GM23338 (cell line): Measurements from ENCODE around the gene SLC10A6. TPM values are rescaled to one million over a fixed set of nuclear protein-coding genes. Genes with fewer than 3 reads are reported as not detected.

Experiments
- ATAC-seq: fragments of 200-7000 bp; cut with Tn5 transposase; 3 replicates; pipeline ENCODE4 v1.9.1; 2020
- DNase-seq: peaks from one replicate; pipeline ENCODE4 v3.0.0-alpha.2; 2015; ENCODE audit warnings: low spot score
- H2AFZ ChIP-seq: fragments of 200-600 bp; sonication (generic); 2 replicates; pipeline ENCODE4 v1.8.0; 2016; ENCODE audit warnings: antibody characterized with exemption, mild to moderate bottlenecking, moderate library complexity
- H3F3A ChIP-seq: fragments of 200-600 bp; sonication (generic); replicated peaks from 2 replicates; pipeline ENCODE4 v1.8.0; 2017; ENCODE audit warnings: antibody characterized with exemption, mixed run types, low read depth
- H3K27ac ChIP-seq: fragments of 200-600 bp; sonication (generic); 2 replicates; pipeline ENCODE4 v1.6.1; 2016; ENCODE audit warnings: low read depth
- H3K27me3 ChIP-seq: fragments of 200-600 bp; sonication (generic); 2 replicates; pipeline ENCODE4 v1.8.0; 2016; ENCODE audit warnings: mild to moderate bottlenecking, mixed run types, moderate library complexity; ENCODE audit not compliant: insufficient read depth
- H3K36me3 ChIP-seq: fragments of 200-600 bp; sonication (generic); 2 replicates; pipeline ENCODE4 v1.8.0; 2016; ENCODE audit warnings: mild to moderate bottlenecking; ENCODE audit not compliant: insufficient read depth
- H3K4me1 ChIP-seq: fragments of 200-600 bp; sonication (generic); 2 replicates; pipeline ENCODE4 v1.8.0; 2016; ENCODE audit warnings: mild to moderate bottlenecking, moderate library complexity; ENCODE audit not compliant: insufficient read depth
- H3K4me2 ChIP-seq: fragments of 200-600 bp; sonication (generic); 2 replicates; pipeline ENCODE4 v1.7.1; 2017; ENCODE audit warnings: mixed run types
- H3K4me3 ChIP-seq: fragments of 200-600 bp; sonication (generic); 2 replicates; pipeline ENCODE4 v1.6.1; 2016; ENCODE audit warnings: mixed run types
- H3K79me2 ChIP-seq: fragments of 200-600 bp; sonication (generic); replicated peaks from 2 replicates; pipeline ENCODE4 v1.8.0; 2017; ENCODE audit warnings: mild to moderate bottlenecking; ENCODE audit not compliant: insufficient read depth
- H3K9me2 ChIP-seq: fragments of 200-600 bp; sonication (generic); 2 replicates; pipeline ENCODE4 v1.8.0; 2017; ENCODE audit not compliant: insufficient read depth
- H4K20me1 ChIP-seq: fragments of 200-600 bp; sonication (generic); replicated peaks from 2 replicates; pipeline ENCODE4 v1.8.0; 2017; ENCODE audit warnings: mild to moderate bottlenecking; ENCODE audit not compliant: insufficient read depth
- H3K27ac Mint-ChIP-seq: 2 replicates; pipeline ENCODE4 v1.8.0; 2020; ENCODE audit warnings: inconsistent platforms, mild to moderate bottlenecking, moderate library complexity, mixed read lengths
- H3K27me3 Mint-ChIP-seq: 3 replicates; pipeline ENCODE4 v1.8.0; 2022; ENCODE audit warnings: low read depth, mild to moderate bottlenecking, moderate library complexity, mixed read lengths, inconsistent platforms; ENCODE audit not compliant: insufficient read depth, poor library complexity
- H3K36me3 Mint-ChIP-seq: 3 replicates; pipeline ENCODE4 v1.8.0; 2021; ENCODE audit warnings: low read depth, mild to moderate bottlenecking, inconsistent platforms, moderate library complexity, mixed read lengths
- H3K4me1 Mint-ChIP-seq: 3 replicates; pipeline ENCODE4 v1.8.0; 2020; ENCODE audit warnings: mild to moderate bottlenecking, inconsistent platforms, mixed read lengths
- H3K4me3 Mint-ChIP-seq: 3 replicates; pipeline ENCODE4 v1.8.0; 2021; ENCODE audit warnings: moderate library complexity, mild to moderate bottlenecking, inconsistent platforms, mixed read lengths
- H3K9me3 Mint-ChIP-seq: 3 replicates; pipeline ENCODE4 v1.8.0; 2020; ENCODE audit warnings: moderate library complexity, mild to moderate bottlenecking, inconsistent platforms, mixed read lengths
- CTCF ChIP-seq, 2 experiments: fragments of 200-600 bp in 1 of 2; sonication (generic) in 1 of 2; conservative IDR thresholded peaks; 2 replicates each; pipeline versions ENCODE4 v1.5.1 to v1.6.1; 2016 to 2017; ENCODE audit warnings: antibody characterized with exemption in 2 of 2, low read depth in 2 of 2, mild to moderate bottlenecking in 2 of 2, moderate library complexity in 1 of 2
- ETS1 ChIP-seq: IDR thresholded peaks from 2 replicates; pipeline ENCODE4 v1.6.1; 2016; ENCODE audit warnings: antibody characterized with exemption
- EZH2phosphoT487 ChIP-seq: fragments of 200-600 bp; sonication (generic); IDR thresholded peaks from one replicate; pipeline ENCODE4 v1.8.1; 2018; ENCODE audit warnings: antibody characterized with exemption; ENCODE audit not compliant: unreplicated experiment
- JUNB ChIP-seq: IDR thresholded peaks from one replicate; pipeline ENCODE4 v1.6.1; 2016; ENCODE audit warnings: antibody characterized with exemption; ENCODE audit not compliant: unreplicated experiment
- POLR2AphosphoS5 ChIP-seq: IDR thresholded peaks from 2 replicates; pipeline ENCODE4 v1.6.1; 2016; ENCODE audit warnings: antibody characterized with exemption, low read depth
- STAT1 ChIP-seq: IDR thresholded peaks from one replicate; pipeline ENCODE4 v1.6.1; 2016; ENCODE audit warnings: antibody characterized with exemption; ENCODE audit not compliant: unreplicated experiment
- ZNF114 ChIP-seq: fragments of 250-450 bp; sonication (Bioruptor Pico); IDR thresholded peaks from 2 replicates; pipeline ENCODE4 v1.5.0; 2020; ENCODE audit warnings: mild to moderate bottlenecking, moderate library complexity
- ZNF331 ChIP-seq: fragments of 250-450 bp; sonication (Bioruptor Pico); IDR thresholded peaks from 2 replicates; pipeline ENCODE4 v1.5.0; 2020; ENCODE audit warnings: low read depth, mild to moderate bottlenecking, moderate library complexity
- ZNF462 ChIP-seq: fragments of 250-450 bp; sonication (Bioruptor Pico); IDR thresholded peaks from 2 replicates; pipeline ENCODE4 v1.5.0; 2020; ENCODE audit warnings: mild to moderate bottlenecking, moderate library complexity
- polyA plus RNA-seq: library from polyadenylated mRNA; unstranded; fragments of >200 nt; fragmentation: Nextera tagmentation; extraction: Ambion mirVana; gene quantifications from 2 replicates; pipeline ENCODE4 v1.2.1, GENCODE V29; 2016
- total RNA-seq: library from RNA; depleted of rRNA; stranded (reverse); fragments of >200 nt; shearing (Covaris generic); gene quantifications from 2 replicates; pipeline ENCODE4 v1.2.3, GENCODE V29; 2014

Gene SLC10A6
- total and polyA plus RNA-seq, 2 experiments from 2014 or later = not detected

GRCh38 chr4:86896596-86896995 is 47.4 kb upstream of the SLC10A6 start (continued):
- no peak for TF ChIP-seq ZNF114 (CRISPR knock-in tag)
- TF ChIP-seq JUNB = no peak
- TF ChIP-seq CTCF (conservative IDR thresholded peaks at IDR 0.05; ENCODE audit: low read depth in 2 of 2) = no peak
- TF ChIP-seq ETS1 = no peak
- no peak for TF ChIP-seq EZH2phosphoT487
- TF ChIP-seq STAT1 = no peak
- TF ChIP-seq POLR2AphosphoS5 = no peak
- no peak for TF ChIP-seq ZNF331 (CRISPR knock-in tag)

- Mint-ChIP-seq H3K27ac (no peak overlapping the region), H3K4me3 (no peak overlapping the region), H3K36me3 (no peaks in the 10 kb centered on the region), H3K9me3 (no peaks in the 10 kb centered on the region), H3K27me3 (peaks cover 9% of the 10 kb centered on the region), H3K4me1 (peaks cover 13% of the 10 kb centered on the region)
- peaks cover 9% of the 10 kb centered on the region; the same call in 1 of the 2 replicates for H3K4me1 ChIP-seq
- DNase-seq = peak; percentile 90
- peaks cover 7% of the 10 kb centered on the region; the same call in 1 of the 2 replicates for H3K27me3 ChIP-seq
- no peak overlapping the region for H3K4me3 ChIP-seq
- ATAC-seq = no peak
- no peaks in the 10 kb centered on the region for H3K9me2 ChIP-seq
- H4K20me1 ChIP-seq = no peaks in the 10 kb centered on the region
- no peak overlapping the region for H2AFZ ChIP-seq
- H3K4me2 ChIP-seq = no peak overlapping the region
- H3K27ac ChIP-seq = no peak overlapping the region
- no peaks in the 10 kb centered on the region for H3K79me2 ChIP-seq
- no peaks in the 10 kb centered on the region for H3F3A ChIP-seq
- H3K36me3 ChIP-seq = no peaks in the 10 kb centered on the region
- no peak for TF ChIP-seq ZNF331 (CRISPR knock-in tag)
- no peak for TF ChIP-seq EZH2phosphoT487
- TF ChIP-seq ZNF462 (CRISPR knock-in tag) = no peak
- TF ChIP-seq CTCF (conservative IDR thresholded peaks at IDR 0.05; ENCODE audit: low read depth in 2 of 2) = peak; percentile 88 to 95
- TF ChIP-seq STAT1 = no peak
Observed at GRCh38 chr4:86895692-86896488, 46.7 kb upstream of the SLC10A6 start.
